Jurkat, Clone E6-1 (cell line): ENCODE results near the gene OR10A5. TPM values are rescaled to one million over a fixed set of nuclear protein-coding genes. Genes with fewer than 3 reads are reported as not detected.
"Not testable (repeated sequence)": the region's sequence is repeated elsewhere in the genome, so short reads cannot be mapped to it uniquely, and the experiment has no call there.

Source experiments
- DNase-seq: peaks from one replicate; pipeline ENCODE4 v3.0.0-alpha.2; 2011; ENCODE audit warnings: low read depth, low spot score
- H3K4me3 ChIP-seq: 2 replicates; pipeline ENCODE4 v1.5.1; 2011; ENCODE audit warnings: mild to moderate bottlenecking, low read length, control low read depth, moderate library complexity
- polyA plus RNA-seq: library from polyadenylated mRNA; unstranded; fragments of >200 nt; gene quantifications from one replicate; pipeline ENCODE4 v1.2.1, GENCODE V29; 2012; ENCODE audit warnings: missing spikeins; ENCODE audit not compliant: insufficient read length, insufficient read depth

The OR10A5 gene, protein sequence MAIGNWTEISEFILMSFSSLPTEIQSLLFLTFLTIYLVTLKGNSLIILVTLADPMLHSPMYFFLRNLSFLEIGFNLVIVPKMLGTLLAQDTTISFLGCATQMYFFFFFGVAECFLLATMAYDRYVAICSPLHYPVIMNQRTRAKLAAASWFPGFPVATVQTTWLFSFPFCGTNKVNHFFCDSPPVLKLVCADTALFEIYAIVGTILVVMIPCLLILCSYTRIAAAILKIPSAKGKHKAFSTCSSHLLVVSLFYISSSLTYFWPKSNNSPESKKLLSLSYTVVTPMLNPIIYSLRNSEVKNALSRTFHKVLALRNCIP
- polyA plus RNA-seq = not detected

DNA sequence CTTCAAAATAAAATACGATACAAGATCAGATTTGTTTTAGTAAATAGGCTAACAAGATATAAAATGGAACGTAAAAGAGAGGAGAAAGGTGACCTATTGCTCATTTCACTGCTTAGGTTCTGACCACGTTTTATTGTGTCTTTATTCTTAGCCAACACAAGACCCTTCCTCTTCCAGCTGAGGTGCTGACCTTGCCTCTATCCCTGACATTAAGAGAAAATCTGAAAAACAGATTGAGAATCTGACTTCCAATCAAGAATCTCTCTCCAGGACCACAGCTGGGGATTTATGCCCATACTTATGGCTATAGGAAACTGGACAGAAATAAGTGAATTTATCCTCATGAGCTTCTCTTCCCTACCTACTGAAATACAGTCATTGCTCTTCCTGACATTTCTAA lies at the start of gene OR10A5:
TSS of gene OR10A5 (plus strand) at position 301 of the 400 bp plus-strand sequence. CDS start at position 301, 0 bp downstream.
- H3K4me3 ChIP-seq = no peak within 1 kb of the TSS
- no peak for DNase-seq

DNA sequence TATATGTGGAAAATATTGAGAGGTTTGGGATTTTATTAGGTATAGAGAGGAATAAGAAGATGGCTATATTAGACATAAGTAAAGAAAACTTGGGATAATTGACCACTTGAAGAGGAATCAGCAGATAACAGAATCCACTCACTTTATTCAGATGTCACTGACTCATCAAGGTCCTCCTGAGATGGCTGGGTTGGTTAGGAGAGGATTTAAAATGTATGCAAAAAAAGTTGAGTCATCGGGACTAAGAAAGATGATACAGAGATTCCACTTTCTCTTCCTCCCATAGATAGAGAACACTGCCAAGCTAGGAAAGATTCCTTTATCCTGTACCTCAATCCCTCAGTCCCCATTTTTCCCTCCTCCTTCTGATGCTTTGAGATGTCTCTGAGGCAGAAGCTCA lies 46.1 kb upstream of the OR10A5 start, which contains the start of gene OR6A2:
TSS of gene OR6A2 (minus strand) at position 288 of the 400 bp plus-strand sequence. CDS start 3,981 bp downstream, outside the sequence.
- DNase-seq = no peak
- no peak within 1 kb of the TSS for H3K4me3 ChIP-seq

DNA sequence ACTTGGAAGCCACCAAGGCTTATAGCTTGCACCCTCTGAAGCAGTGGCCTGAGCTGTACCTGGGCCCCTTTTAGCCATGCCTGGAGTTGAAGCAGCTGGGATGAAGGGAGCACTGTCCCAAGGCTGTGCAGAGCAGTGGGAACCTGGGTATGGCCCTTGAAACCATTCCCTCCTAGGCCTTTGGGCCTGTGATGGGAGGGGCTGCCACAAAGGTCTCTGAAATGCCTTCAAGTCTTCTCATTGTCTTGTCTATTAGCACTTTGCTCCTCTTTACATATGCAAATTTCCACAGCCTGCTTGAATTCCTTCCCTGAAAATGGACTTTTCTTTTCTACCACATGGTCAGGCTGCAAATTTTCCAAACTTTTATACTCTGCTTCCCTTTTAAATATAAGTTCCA lies 44.4 kb upstream of the OR10A5 start:
- DNase-seq, H3K4me3 ChIP-seq: not testable (repeated sequence)

DNA sequence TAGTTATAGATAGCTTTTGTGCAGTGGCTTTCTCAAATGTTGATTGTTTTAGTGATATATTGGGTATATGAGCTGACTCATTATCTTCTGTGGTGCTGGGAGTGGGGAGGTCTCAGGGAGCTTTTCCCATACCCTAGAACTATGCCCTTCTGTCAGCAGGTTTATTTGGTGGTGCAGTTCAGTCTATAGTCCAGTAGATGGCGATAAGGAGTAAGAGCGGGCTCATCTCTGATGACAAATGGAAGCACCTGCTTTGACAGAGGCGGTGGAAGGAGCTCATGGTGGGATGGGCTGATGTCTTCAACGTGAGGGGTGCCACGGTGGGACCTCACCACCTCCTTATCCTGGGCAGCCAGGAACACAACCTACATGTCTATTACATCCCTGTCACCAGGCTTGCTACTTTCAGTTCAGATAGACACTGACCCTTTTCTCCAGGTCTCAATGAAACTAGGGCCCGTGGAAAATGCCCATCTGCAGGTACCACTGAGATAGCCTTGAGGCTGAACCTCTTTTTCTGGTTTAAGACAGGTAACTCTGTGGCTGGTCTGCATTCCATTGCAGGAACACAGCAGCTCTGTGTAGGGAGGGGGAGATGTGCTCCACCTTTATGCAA lies 33.0 kb upstream of the OR10A5 start:
- DNase-seq = peak; percentile 51
- H3K4me3 ChIP-seq = no peak overlapping the region

DNA sequence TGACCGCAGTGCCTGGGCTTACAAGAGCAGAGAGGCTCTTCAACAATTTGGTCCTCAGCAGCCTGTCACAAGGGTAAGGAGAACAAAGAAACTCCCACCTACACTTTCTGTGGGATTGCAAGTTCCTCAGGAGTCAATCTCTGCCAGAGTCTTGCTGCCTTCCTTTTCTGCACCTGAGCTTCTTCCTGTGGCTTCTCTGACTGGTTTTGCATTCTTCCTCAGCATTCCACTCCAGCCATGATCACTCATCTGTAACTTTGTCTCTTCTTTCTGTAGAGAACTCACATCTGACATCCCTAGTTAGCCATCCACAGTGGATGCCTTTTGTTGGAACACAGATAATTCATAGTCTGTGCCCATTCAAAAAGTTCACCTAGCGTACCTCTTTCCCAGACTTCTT lies 31.8 kb upstream of the OR10A5 start:
- no peak overlapping the region for H3K4me3 ChIP-seq
- no peak for DNase-seq

DNA sequence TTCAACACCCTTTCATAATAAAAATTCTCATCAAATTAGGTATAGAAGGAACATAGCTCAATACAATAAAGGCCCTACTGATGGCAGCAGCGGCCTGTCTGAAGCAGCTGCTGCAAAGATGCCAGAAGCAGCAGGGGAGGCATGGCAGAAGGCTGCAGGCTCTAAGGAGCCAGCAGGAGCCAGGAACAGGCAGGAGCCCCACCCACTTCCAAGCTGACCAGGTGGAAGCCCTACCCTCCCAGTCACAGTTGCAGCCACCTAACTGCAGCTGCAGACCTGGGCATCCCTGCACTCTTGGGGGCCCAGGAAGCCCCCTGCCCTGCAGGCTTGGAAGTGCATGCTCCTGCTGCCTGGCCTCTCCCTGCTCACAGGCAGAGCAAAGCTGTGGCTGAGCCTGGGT lies 27.8 kb upstream of the OR10A5 start:
- no peak for DNase-seq
- H3K4me3 ChIP-seq = no peak overlapping the region

DNA sequence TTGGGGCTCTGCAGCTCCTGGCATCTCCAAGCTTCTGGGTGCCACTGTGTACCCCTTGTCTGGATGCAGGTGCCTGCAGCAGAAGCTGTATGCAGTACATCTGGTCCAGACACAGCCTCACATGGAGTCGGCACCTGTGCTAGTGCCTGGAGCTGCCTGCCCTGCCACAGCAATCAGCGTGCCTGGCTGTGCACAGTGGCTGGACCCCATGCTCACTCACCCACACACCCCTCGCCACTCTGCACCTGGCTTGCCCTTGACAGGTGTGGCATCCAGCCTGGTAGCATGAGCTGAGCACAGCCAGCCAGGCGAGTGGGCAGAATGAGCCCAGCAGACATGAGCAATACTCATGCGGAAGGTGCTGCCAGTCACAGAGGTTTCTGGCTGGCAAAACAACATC lies 26.5 kb upstream of the OR10A5 start:
- no peak overlapping the region for H3K4me3 ChIP-seq
- no peak for DNase-seq

DNA sequence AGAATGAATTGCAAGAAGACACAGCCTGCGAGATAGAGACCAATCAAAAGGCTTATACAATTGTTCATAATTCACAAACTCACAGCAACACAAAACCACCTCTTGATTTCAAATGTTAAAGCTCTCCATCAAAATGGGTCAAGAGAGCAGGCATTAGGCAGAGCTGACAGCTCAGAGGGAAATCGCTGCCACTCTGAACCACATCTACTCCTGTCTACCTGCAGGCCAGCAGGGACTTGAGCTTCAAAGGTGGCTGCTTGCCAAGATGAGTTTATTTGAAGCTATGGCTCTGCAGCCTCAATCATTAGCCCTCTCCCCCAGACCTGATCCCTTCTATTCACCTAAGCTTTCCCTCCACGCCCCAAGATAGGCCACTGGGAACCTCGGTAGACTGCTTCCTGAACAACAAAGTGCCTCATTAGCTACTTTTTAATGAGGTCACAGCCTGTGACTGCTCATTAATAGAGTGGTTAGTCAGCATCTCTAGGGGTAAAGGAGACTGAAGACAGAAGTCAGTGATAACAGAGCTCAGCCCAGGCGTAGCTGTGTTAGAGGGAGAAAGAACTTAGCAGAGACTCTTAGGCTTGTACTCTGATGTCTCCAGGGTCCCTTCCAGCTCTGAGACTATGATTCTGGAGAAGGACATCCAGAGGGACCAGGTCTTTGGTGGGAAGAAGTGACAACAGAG lies 21.2 kb upstream of the OR10A5 start:
- no peak overlapping the region for H3K4me3 ChIP-seq
- DNase-seq = no peak

DNA sequence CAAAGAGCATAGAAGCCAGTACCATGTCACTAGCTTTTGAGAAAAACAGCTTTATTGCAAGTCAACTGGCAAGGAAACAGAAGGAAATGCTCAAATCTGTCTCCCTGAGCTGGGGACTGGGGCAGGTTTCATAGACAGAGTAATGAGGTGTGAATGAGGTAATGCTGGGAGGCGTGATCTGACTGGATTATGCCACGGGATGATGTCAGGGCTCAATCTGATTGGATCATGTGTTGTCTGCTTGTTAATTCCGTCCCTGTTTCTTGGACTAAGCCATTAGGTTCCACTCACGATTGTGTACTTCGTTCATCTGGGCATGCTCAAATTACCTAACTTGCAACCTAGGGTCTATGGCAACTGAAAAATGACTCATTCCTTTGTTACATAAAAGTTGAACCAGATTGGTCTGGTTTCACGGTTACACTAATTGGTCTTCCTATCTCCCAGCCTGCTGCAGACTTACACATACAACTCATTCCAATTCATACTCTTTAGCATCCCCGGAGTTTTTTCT lies 20.2 kb upstream of the OR10A5 start:
- H3K4me3 ChIP-seq = no peak overlapping the region
- no peak for DNase-seq

DNA sequence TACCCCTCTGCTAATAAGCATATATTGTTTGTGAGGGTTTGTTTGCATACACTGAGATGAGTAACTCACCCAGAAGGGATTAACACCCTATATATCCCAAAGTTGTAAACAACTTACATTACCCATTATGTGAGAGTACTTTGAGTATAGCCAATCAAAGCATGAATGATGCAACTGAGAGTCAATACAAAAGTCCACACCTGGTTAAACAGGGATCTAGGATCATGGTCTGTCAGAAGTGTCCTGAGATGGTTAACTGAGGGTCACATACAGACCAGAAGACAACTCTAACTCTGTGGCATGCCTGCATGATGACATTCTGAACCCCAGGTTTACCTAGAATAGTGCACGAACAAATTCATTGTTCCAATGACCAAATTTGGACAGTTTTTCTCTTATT lies 17.4 kb upstream of the OR10A5 start:
- no peak for DNase-seq
- H3K4me3 ChIP-seq = no peak overlapping the region

DNA sequence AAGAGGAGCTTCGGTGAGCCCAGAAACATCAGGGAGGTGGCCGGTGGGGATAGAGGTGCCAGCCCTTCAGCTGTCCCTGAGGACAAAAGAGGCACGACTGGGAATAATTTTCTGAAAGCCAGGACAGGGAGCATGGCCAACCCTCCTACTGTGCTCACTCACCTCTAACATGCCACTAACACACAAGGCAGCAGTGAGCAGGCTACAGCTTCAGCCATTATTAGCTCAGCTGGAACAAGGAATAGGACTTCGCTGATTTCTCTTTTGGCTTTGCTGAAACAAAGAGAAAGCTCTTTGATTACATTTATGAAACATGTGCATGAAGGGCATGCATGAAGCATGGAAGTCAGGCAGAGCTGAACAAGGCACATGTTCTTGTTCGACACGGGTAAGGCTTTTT lies 12.1 kb upstream of the OR10A5 start:
- DNase-seq = no peak

DNA sequence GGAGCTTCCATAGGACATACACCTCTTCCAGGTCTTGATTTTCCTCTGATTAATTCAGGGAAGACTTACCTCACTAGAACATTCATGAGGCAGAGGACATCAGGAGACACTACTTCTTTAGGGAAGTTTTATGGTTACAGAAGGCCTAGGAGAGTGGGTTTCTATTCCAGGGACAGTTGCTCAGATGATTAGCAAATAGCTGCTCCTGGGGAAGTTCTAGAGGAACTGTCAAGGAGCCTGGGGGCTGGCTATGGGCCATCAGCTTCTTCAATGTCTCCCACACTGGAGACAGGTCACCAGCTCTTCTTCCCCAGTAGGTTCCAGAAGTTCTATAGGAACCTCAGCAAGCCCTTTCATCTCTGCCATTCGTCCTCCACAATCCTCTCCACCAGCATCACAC lies 11.5 kb upstream of the OR10A5 start:
- DNase-seq = no peak
- no peak overlapping the region for H3K4me3 ChIP-seq

More for the DNA sequence above, 12.1 kb upstream of the OR10A5 start:
- H3K4me3 ChIP-seq = no peak overlapping the region

DNA sequence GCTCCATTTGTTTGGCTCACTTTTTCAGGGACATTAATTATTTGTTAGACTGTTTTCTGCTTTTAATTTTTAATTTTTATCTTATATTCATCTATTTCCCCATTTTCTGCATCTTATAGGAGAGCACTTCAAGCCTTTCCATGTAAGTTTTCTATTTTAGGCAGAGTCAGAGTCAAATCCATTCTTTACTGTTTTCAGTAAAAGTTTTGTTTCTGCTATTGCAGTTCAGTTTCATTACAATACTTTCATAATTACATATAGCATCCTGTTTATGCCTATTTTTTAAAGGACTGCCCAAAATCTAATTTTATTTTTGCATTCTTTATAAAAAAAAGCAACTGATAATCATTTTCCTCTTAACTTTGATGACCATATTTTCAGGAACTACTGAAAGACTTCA lies 3.8 kb upstream of the OR10A5 start:
- H3K4me3 ChIP-seq = no peak overlapping the region
- DNase-seq = no peak

DNA sequence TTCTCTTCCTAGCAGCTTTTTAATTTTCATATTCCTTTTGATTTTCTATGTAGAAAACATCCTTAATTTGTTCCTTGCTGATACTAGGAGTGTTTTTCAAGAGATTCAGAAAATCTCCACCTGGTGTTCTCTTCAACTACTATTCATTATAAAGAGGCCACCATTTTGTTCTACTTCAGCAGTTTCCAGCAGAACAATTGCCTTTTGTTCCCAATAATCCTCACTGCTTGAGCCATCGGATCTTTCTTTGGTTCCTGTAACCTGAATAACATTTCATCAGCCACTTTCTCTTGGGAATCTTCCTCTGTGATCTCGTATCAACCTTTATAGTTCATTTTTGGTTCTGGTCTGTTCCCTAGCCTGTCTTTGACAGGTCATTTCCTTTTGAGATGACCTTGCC lies 1.8 kb upstream of the OR10A5 start:
- DNase-seq = no peak

DNA sequence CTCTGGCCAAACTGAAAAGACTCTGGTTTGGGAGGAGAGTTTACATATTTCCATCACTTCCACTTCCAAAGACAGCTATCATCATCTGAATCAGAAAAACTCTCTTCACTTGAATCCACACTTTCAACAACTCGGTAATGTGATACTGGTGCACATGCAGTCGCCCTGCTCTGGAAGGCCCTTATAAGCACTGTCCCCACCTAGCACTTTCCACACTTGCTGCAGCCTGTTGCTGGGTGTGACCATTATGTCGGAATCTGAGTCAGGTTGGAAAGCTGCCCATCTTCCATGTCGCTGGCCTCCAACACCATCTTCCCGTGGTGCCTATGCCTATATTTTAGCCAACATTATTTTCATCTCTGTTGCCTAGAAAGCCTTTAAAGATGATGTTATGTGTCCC lies 1.1 kb upstream of the OR10A5 start:
- H3K4me3 ChIP-seq = no peak overlapping the region
- no peak for DNase-seq

More for the DNA sequence above, 1.8 kb upstream of the OR10A5 start:
- no peak overlapping the region for H3K4me3 ChIP-seq

DNA sequence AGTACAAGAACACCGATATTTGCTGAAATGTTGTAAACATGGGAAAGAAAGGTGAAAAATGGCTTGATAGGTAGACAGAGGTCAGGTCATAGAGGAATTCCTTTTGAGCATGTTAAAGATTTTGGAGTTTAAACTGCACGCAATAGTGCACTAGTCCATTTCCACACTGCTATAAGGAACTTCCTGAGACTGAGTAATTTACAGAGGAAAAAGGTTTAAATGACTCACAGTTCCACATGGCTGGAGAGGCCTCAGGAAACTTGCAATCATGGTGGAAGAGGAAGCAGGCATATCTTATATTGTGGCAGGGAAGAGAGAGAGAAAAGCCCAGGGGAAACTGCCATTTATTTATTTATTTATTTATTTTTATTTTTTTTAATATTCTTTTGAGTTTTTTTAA lies 5.0 kb downstream of the OR10A5 start:
- H3K4me3 ChIP-seq = no peak overlapping the region
- no peak for DNase-seq

DNA sequence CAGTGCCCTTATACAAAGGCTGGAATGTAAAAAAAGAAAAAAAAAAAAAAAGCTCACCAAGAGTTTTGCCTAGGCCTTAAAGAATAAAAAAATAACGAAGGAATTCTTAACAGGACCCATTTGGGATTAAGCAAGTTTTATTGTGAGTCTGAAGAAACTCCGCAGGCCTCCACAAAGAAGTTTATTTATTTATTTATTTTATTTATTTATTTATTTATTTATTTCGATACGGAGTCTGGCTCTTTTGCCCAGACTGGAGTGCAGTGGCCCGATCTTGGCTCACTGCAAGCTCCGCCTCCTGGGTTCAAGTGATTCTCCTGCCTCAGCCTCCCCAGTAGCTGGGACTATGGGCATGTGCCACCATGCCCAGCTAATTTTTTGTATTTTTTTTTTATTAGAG lies 9.3 kb downstream of the OR10A5 start:
- DNase-seq, H3K4me3 ChIP-seq: not testable (repeated sequence)

DNA sequence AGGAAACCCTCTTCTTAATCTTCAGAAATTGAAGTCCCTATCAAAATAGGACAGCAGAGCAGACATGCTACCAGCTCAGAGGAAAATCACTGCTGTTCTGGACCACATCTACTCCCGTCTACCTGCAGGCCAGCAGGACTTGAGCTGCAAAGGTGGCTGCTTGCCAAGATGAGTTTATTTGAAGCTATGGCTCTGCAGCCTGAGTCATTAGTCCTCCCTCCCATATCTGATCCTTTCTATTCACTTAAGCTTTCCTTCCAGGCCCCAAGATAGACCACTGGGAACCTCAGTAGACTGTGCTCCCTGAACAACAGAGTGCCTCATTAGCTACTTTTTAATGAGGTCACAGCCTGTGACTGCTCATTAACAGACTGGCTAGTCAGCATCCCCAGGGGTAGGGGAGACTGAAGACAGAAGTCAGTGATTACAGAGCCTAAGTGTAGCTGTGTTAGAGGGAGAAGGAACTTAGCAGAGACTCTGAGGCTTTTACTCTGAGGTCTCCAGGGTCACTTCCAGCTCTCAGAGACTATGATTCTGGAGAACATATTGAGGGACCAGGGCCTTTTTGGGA lies 10.6 kb downstream of the OR10A5 start:
- DNase-seq = no peak
- H3K4me3 ChIP-seq = no peak overlapping the region

DNA sequence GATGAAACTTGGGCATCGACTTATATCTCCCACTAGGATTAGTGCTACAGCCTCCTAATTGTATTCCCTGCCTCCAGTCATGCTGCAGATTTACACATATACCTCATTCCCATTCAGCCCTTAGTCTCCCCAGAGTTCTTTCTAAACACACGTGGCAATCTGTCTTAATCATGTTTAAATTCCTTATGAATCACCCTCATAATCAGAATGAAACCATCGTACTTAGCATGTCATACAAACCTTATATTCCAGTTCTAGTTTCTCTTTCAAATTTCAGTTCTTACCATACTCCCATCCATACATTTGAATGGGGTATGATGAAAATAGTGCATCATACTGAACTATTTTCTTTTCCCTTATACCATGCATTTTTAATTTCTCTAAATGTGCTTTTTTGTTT lies 11.4 kb downstream of the OR10A5 start:
- DNase-seq = no peak
- H3K4me3 ChIP-seq = no peak overlapping the region

DNA sequence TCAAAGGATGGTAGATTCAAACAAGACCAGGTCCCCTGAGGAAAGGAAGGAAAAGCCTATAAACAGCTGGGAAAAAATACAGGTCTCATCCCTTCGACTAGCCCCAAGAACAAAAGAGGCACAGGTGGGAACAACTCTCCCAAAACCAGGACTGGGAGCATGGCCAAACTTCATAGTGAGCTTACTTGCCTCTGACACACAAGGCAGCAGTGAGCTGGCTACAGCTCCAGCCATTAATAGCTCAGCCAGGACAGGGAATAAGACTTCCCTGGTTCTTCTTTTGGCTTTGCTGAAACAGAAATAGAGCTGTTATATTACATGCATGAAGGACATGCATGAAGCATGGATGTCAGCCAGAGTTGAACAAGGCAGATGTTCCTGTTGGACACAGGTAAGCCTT lies 17.5 kb downstream of the OR10A5 start, which contains the start of gene OR10A2:
TSS of gene OR10A2 (plus strand) at position 97 of the 400 bp plus-strand sequence. CDS start 6,698 bp downstream, outside the sequence.
- no peak within 1 kb of the TSS for H3K4me3 ChIP-seq
- no peak for DNase-seq
